Activated CD8-positive, alpha-beta T cell treated with anti-CD3 and anti-CD28 coated beads, Interleukin-2, amount 10 ng/mL, durations not matched to agents 7 days and 5 days (primary cell): Measurements from ENCODE around the gene VPREB3. TPM values are rescaled to one million over a fixed set of nuclear protein-coding genes. Genes with fewer than 3 reads are reported as not detected.

Source experiments
- ATAC-seq: fragments of 150-1000 bp; cut with Tn5 transposase; one replicate; pipeline ENCODE4 v1.10.0; 2021; ENCODE audit warnings: moderate library complexity
- CTCF ChIA-PET: fragments of 350-600 bp; sonication (Branson Sonifier 250); formaldehyde crosslinking; loops from one replicate; lab custom pipeline; 2021; ENCODE audit warnings: antibody characterized with exemption; lab: Charles Lee
- POLR2A ChIA-PET: fragments of 350-600 bp; sonication (Branson Sonifier 250); formaldehyde crosslinking; loops from one replicate; lab custom pipeline; 2021; ENCODE audit warnings: antibody characterized with exemption; lab: Charles Lee
- DNase-seq: peaks from one replicate; pipeline ENCODE4 v3.0.0-alpha.2; 2020
- H3K27ac Mint-ChIP-seq: one replicate; pipeline ENCODE4 v1.8.0; 2021; ENCODE audit warnings: mild to moderate bottlenecking, mixed read lengths
- H3K27me3 Mint-ChIP-seq: one replicate; pipeline ENCODE4 v1.8.0; 2021; ENCODE audit warnings: low read depth, mixed read lengths
- H3K36me3 Mint-ChIP-seq: one replicate; pipeline ENCODE4 v1.8.0; 2021; ENCODE audit warnings: low read depth, mixed read lengths
- H3K4me1 Mint-ChIP-seq: one replicate; pipeline ENCODE4 v1.8.0; 2021; ENCODE audit warnings: low read depth, mixed read lengths
- H3K4me3 Mint-ChIP-seq: one replicate; pipeline ENCODE4 v1.8.0; 2021; ENCODE audit warnings: mild to moderate bottlenecking, mixed read lengths
- H3K9me3 Mint-ChIP-seq: one replicate; pipeline ENCODE4 v1.8.0; 2022; ENCODE audit warnings: mixed read lengths; ENCODE audit not compliant: insufficient read depth
- total RNA-seq, 2 experiments: library from RNA; stranded (reverse); gene quantifications; one replicate each; pipeline ENCODE4 v1.2.3, GENCODE V29; 2021

Gene VPREB3
- total RNA-seq, 2 experiments from 2014 or later, result not detected

- Mint-ChIP-seq H3K27me3 (no peaks in the 10 kb centered on the region), H3K4me3 (peak overlapping the region; percentile 91), H3K9me3 (no peaks in the 10 kb centered on the region), H3K27ac (no peak overlapping the region), H3K4me1 (peaks cover 60% of the 10 kb centered on the region), H3K36me3 (peaks cover 35% of the 10 kb centered on the region)
- ATAC-seq (no peak), DNase-seq (no peak)
- POLR2A ChIA-PET, result interaction anchor here (2.5 kb wide), 1 partner anchor 31 kb away, joined by 12 read pairs; no protein-coding TSS in a partner anchor
- CTCF ChIA-PET, result interaction anchor here (1.0 to 2.1 kb wide), 4 partner anchors 17 to 105 kb away, joined by 3 to 8 read pairs (median 3); partner anchors contain the start of genes MIF and MMP11
Observed at GRCh38 chr22:23789121-23789520, 34.9 kb upstream of the VPREB3 start.

- Mint-ChIP-seq H3K9me3 (no peaks in the 10 kb centered on the region), H3K36me3 (peaks cover 27% of the 10 kb centered on the region), H3K4me3 (peak overlapping the region; percentile 91), H3K27ac (peak overlapping the region; percentile 96), H3K4me1 (peaks cover 65% of the 10 kb centered on the region), H3K27me3 (no peaks in the 10 kb centered on the region)
- ChIA-PET CTCF (interaction anchor here (1.2 to 2.1 kb wide), 3 partner anchors 12 to 62 kb away, joined by 4 to 8 read pairs (median 5); no protein-coding TSS in a partner anchor), POLR2A (interaction anchor here (0.6 to 2.5 kb wide), 5 partner anchors 25 to 60 kb away, joined by 3 to 12 read pairs (median 4); partner anchors contain the start of genes C22orf15 and ZNF70)
- DNase-seq (no peak), ATAC-seq (no peak)
Observed at GRCh38 chr22:23787910-23788309, 33.7 kb upstream of the VPREB3 start.

- peaks cover 23% of the 10 kb centered on the region for H3K36me3 Mint-ChIP-seq
- no peaks in the 10 kb centered on the region for H3K9me3 Mint-ChIP-seq
- peak overlapping the region; percentile 96 for H3K27ac Mint-ChIP-seq
- POLR2A ChIA-PET, result interaction anchor here (0.6 to 2.9 kb wide), 9 partner anchors 13 to 59 kb away, joined by 3 to 18 read pairs (median 5); partner anchors contain the start of genes C22orf15, CHCHD10 and ZNF70
- no peaks in the 10 kb centered on the region for H3K27me3 Mint-ChIP-seq
- no peak for ATAC-seq
- H3K4me1 Mint-ChIP-seq, result peaks cover 62% of the 10 kb centered on the region
- no peak for DNase-seq
- peak overlapping the region; percentile 91 for H3K4me3 Mint-ChIP-seq
- CTCF ChIA-PET, result interaction anchor here (1.0 to 2.1 kb wide), 5 partner anchors 12 to 64 kb away, joined by 3 to 8 read pairs (median 5); no protein-coding TSS in a partner anchor
Observed at GRCh38 chr22:23787600-23787896, 33.3 kb upstream of the VPREB3 start.

DNA sequence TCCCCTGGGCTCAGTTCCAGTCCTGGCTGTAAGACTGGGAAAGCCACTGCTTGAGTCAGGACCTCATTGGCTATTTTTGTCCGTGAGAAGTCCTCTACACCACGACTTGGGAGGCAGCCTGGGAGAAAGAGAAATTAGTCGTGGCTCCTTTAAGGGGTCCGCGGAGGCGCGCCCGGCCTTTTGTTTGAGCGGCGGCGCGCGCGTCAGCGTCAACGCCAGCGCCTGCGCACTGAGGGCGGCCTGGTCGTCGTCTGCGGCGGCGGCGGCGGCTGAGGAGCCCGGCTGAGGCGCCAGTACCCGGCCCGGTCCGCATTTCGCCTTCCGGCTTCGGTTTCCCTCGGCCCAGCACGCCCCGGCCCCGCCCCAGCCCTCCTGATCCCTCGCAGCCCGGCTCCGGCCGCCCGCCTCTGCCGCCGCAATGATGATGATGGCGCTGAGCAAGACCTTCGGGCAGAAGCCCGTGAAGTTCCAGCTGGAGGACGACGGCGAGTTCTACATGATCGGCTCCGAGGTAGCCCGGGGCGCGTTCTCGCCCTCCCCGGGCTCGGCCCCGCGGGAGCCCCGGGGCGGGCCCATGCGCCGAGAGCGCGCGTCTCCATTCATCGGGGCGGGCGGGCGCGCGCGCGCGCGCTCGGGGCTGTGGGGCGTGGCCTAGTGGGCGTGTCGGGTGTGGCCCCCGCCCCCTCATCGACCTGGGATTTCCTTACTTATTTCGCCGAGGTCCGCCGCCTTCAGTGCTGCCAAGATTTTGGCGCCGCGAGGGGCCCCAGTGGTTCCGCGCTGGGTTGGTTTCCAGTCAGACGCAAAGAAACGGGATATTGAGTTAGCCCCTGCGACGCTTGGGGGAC, 32.8 kb upstream of the VPREB3 start, which contains the start of gene SMARCB1:
SMARCB1 (plus strand) TSS at position 215 of the 848 bp plus-strand sequence; CDS start at position 419, 204 bp downstream.
- ChIA-PET CTCF (interaction anchor here (1.0 to 2.1 kb wide), 7 partner anchors 12 to 65 kb away, joined by 3 to 8 read pairs (median 6); partner anchors contain the start of gene CHCHD10), POLR2A (interaction anchor here (1.0 to 2.9 kb wide), 8 partner anchors 12 to 107 kb away, joined by 3 to 18 read pairs (median 5); partner anchors contain the start of genes CHCHD10, MIF and ZNF70)
- Mint-ChIP-seq H3K27me3 (no peaks in the 10 kb centered on the region), H3K36me3 (peaks cover 18% of the 10 kb centered on the region), H3K4me1 (peaks cover 56% of the 10 kb centered on the region), H3K4me3 (peak within 1 kb of the TSS; percentile 91), H3K27ac (peak within 1 kb of the TSS; percentile 96), H3K9me3 (no peaks in the 10 kb centered on the region)
- ATAC-seq (peak; percentile 80), DNase-seq (peak; percentile 89)

- CTCF ChIA-PET, result interaction anchor here (1.1 to 1.8 kb wide), 5 partner anchors 16 to 71 kb away, joined by 4 to 8 read pairs (median 6); partner anchors contain the start of genes CHCHD10 and SLC2A11
Observed at GRCh38 chr22:23786261-23786710, 32.1 kb upstream of the VPREB3 start.

DNA sequence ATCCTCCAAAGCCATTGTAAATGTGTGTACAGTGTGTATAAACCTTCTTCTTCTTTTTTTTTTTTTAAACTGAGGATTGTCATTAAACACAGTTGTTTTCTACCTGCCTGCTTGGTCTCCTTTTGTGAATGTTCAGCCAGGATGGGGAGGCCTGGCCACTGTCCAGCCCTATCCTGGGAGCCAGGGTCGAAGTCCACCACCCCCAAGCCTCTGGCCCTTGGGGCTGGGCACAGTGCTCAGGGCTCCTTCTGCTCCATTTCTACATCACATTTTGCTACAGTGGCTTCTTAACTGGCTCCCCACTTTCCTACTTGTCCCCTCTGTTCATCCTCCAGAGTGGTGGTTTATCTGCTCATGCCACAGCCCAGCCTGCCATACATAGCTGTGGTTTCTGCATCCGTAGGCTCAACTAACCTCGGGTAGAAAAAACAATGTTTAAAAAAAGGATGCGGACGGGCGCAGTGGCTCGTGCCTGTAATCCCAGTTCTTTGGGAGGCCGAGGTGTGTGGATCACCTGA, 30.0 kb upstream of the VPREB3 start:
- H3K9me3 Mint-ChIP-seq, result no peaks in the 10 kb centered on the region
- peak overlapping the region; percentile 36 for H3K4me3 Mint-ChIP-seq
- H3K4me1 Mint-ChIP-seq, result peaks cover 42% of the 10 kb centered on the region
- peaks cover 6% of the 10 kb centered on the region for H3K36me3 Mint-ChIP-seq
- ChIA-PET CTCF (interaction anchor here (1.8 kb wide), 1 partner anchor 73 kb away, joined by 4 read pairs; the partner anchor contains the start of gene SLC2A11), POLR2A (no interaction called here)
- peak overlapping the region; percentile 84 for H3K27ac Mint-ChIP-seq
- ATAC-seq (no peak), DNase-seq (peak; percentile 66)
- no peaks in the 10 kb centered on the region for H3K27me3 Mint-ChIP-seq

More at GRCh38 chr22:23786261-23786710, 32.1 kb upstream of the VPREB3 start:
- H3K9me3 Mint-ChIP-seq, result no peaks in the 10 kb centered on the region
- H3K36me3 Mint-ChIP-seq, result peaks cover 14% of the 10 kb centered on the region
- H3K27ac Mint-ChIP-seq, result peak overlapping the region; percentile 96
- POLR2A ChIA-PET, result interaction anchor here (0.9 to 2.9 kb wide), 8 partner anchors 11 to 225 kb away, joined by 3 to 18 read pairs (median 4); partner anchors contain the start of genes CABIN1, CHCHD10, MIF and SLC2A11
- H3K4me1 Mint-ChIP-seq, result peaks cover 52% of the 10 kb centered on the region
- ATAC-seq (peak; percentile 20), DNase-seq (peak; percentile 52)
- no peaks in the 10 kb centered on the region for H3K27me3 Mint-ChIP-seq
- peak overlapping the region; percentile 91 for H3K4me3 Mint-ChIP-seq

- Mint-ChIP-seq H3K4me3 (peak overlapping the region; percentile 36), H3K4me1 (peaks cover 36% of the 10 kb centered on the region), H3K9me3 (no peaks in the 10 kb centered on the region), H3K27me3 (no peaks in the 10 kb centered on the region), H3K27ac (peak overlapping the region; percentile 84), H3K36me3 (peaks cover 2% of the 10 kb centered on the region)
- ChIA-PET CTCF (no interaction called here), POLR2A (no interaction called here)
- DNase-seq (no peak), ATAC-seq (no peak)
Observed at GRCh38 chr22:23783265-23784150, 29.3 kb upstream of the VPREB3 start.

DNA sequence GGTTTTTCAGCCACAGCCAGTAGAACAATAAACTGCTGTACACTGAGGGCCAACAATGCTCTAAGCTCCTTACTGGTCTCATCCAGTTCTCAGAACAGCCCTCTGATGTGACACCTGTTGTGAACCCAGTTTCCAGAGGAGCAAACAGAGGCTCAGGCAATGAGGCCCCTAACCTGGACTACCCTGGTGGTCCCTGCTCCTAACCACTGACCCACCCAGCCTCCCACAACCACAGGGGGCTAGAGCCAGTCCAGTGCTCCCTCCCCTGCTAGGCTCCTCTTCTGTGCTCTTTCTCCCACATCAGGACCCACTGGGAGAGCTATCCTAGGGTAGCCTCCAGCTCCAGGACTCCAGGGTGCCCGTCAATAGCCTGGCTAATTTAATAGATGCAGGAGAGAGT, 28.5 kb upstream of the VPREB3 start:
- H3K9me3 Mint-ChIP-seq, result no peaks in the 10 kb centered on the region
- no peak overlapping the region for H3K4me3 Mint-ChIP-seq
- DNase-seq (no peak), ATAC-seq (no peak)
- no peaks in the 10 kb centered on the region for H3K27me3 Mint-ChIP-seq
- ChIA-PET POLR2A (no interaction called here), CTCF (no interaction called here)
- H3K27ac Mint-ChIP-seq, result peak overlapping the region; percentile 20
- H3K4me1 Mint-ChIP-seq, result peaks cover 29% of the 10 kb centered on the region
- no peaks in the 10 kb centered on the region for H3K36me3 Mint-ChIP-seq

- no peak for DNase-seq
- Mint-ChIP-seq H3K27me3 (no peaks in the 10 kb centered on the region), H3K27ac (peak overlapping the region; percentile 20), H3K4me1 (peaks cover 26% of the 10 kb centered on the region), H3K9me3 (no peaks in the 10 kb centered on the region), H3K4me3 (no peak overlapping the region), H3K36me3 (no peaks in the 10 kb centered on the region)
- ChIA-PET POLR2A (no interaction called here), CTCF (no interaction called here)
- ATAC-seq, result no peak
Observed at GRCh38 chr22:23782252-23782651, 28.0 kb upstream of the VPREB3 start.

GRCh38 chr22:23781511-23782183, 27.4 kb upstream of the VPREB3 start:
- Mint-ChIP-seq H3K9me3 (no peaks in the 10 kb centered on the region), H3K27me3 (no peaks in the 10 kb centered on the region), H3K4me1 (peaks cover 26% of the 10 kb centered on the region), H3K36me3 (no peaks in the 10 kb centered on the region), H3K4me3 (no peak overlapping the region), H3K27ac (no peak overlapping the region)
- DNase-seq (no peak), ATAC-seq (no peak)
- ChIA-PET CTCF (interaction anchor here (1.5 kb wide), 1 partner anchor 11 kb away, joined by 3 read pairs; no protein-coding TSS in a partner anchor), POLR2A (no interaction called here)
